ENCODE results near the gene DEXI.

DEXI gene

GRCh38 chr16:10981697-10982216, 39.5 kb upstream of the DEXI start:
- no peak overlapping the region for H3K4me3 ChIP-seq (ENCODE audit: insufficient read depth, low read depth, low read length)
- 80% methylated on average over 4 of the region's 4 CpGs for WGBS, 2 experiments
- H3K36me3 ChIP-seq (ENCODE audit: control insufficient read depth, insufficient read depth, low read length), result no peaks in the 10 kb centered on the region
- H3K4me1 ChIP-seq (ENCODE audit: control insufficient read depth, insufficient read depth, low read length), result peaks cover 2% of the 10 kb centered on the region
- H3K27me3 ChIP-seq (ENCODE audit: control insufficient read depth, insufficient read depth, low read length, poor library complexity, severe bottlenecking), result no peaks in the 10 kb centered on the region
- H3K27ac ChIP-seq (ENCODE audit: insufficient read depth, low read depth, low read length, poor library complexity, severe bottlenecking), result no peak overlapping the region
- H3K9me3 ChIP-seq (ENCODE audit: control insufficient read depth, low read length), result no peaks in the 10 kb centered on the region

GRCh38 chr16:10980813-10981212, 38.5 kb upstream of the DEXI start:
- H3K36me3 ChIP-seq (ENCODE audit: control insufficient read depth, insufficient read depth, low read length), result no peaks in the 10 kb centered on the region
- peaks cover 2% of the 10 kb centered on the region for H3K4me1 ChIP-seq (ENCODE audit: control insufficient read depth, insufficient read depth, low read length)
- H3K4me3 ChIP-seq (ENCODE audit: insufficient read depth, low read depth, low read length), result no peak overlapping the region
- no peaks in the 10 kb centered on the region for H3K27me3 ChIP-seq (ENCODE audit: control insufficient read depth, insufficient read depth, low read length, poor library complexity, severe bottlenecking)
- H3K9me3 ChIP-seq (ENCODE audit: control insufficient read depth, low read length), result no peaks in the 10 kb centered on the region
- 94 to 96% methylated on average over 3 of the region's 3 CpGs for WGBS, 2 experiments
- H3K27ac ChIP-seq (ENCODE audit: insufficient read depth, low read depth, low read length, poor library complexity, severe bottlenecking), result no peak overlapping the region

- no peaks in the 10 kb centered on the region for H3K27me3 ChIP-seq (ENCODE audit: control insufficient read depth, insufficient read depth, low read length, poor library complexity, severe bottlenecking)
- no peaks in the 10 kb centered on the region for H3K36me3 ChIP-seq (ENCODE audit: control insufficient read depth, insufficient read depth, low read length)
- H3K4me1 ChIP-seq (ENCODE audit: control insufficient read depth, insufficient read depth, low read length), result peaks cover 2% of the 10 kb centered on the region
- H3K9me3 ChIP-seq (ENCODE audit: control insufficient read depth, low read length), result no peaks in the 10 kb centered on the region
- no peak overlapping the region for H3K4me3 ChIP-seq (ENCODE audit: insufficient read depth, low read depth, low read length)
- WGBS, 2 experiments, result 90 to 92% methylated on average over 18 to 19 of the region's 19 CpGs
- H3K27ac ChIP-seq (ENCODE audit: insufficient read depth, low read depth, low read length, poor library complexity, severe bottlenecking), result no peak overlapping the region
Measured at GRCh38 chr16:10979717-10980601, 37.7 kb upstream of the DEXI start.

- H3K4me1 ChIP-seq (ENCODE audit: control insufficient read depth, insufficient read depth, low read length), result peaks cover under 1% of the 10 kb centered on the region
- no peaks in the 10 kb centered on the region for H3K27me3 ChIP-seq (ENCODE audit: control insufficient read depth, insufficient read depth, low read length, poor library complexity, severe bottlenecking)
- no peak overlapping the region for H3K27ac ChIP-seq (ENCODE audit: insufficient read depth, low read depth, low read length, poor library complexity, severe bottlenecking)
- H3K4me3 ChIP-seq (ENCODE audit: insufficient read depth, low read depth, low read length), result no peak overlapping the region
- H3K9me3 ChIP-seq (ENCODE audit: control insufficient read depth, low read length), result no peaks in the 10 kb centered on the region
- H3K36me3 ChIP-seq (ENCODE audit: control insufficient read depth, insufficient read depth, low read length), result no peaks in the 10 kb centered on the region
- WGBS, 2 experiments, result 88% methylated on average over 14 of the region's 14 CpGs
Measured at GRCh38 chr16:10978871-10979446, 36.7 kb upstream of the DEXI start.

GRCh38 chr16:10978124-10978523, 35.9 kb upstream of the DEXI start:
- 86 to 89% methylated on average over 6 of the region's 6 CpGs for WGBS, 2 experiments
- no peaks in the 10 kb centered on the region for H3K4me1 ChIP-seq (ENCODE audit: control insufficient read depth, insufficient read depth, low read length)
- H3K27me3 ChIP-seq (ENCODE audit: control insufficient read depth, insufficient read depth, low read length, poor library complexity, severe bottlenecking), result no peaks in the 10 kb centered on the region
- H3K36me3 ChIP-seq (ENCODE audit: control insufficient read depth, insufficient read depth, low read length), result peaks cover 1% of the 10 kb centered on the region
- H3K9me3 ChIP-seq (ENCODE audit: control insufficient read depth, low read length), result no peaks in the 10 kb centered on the region
- H3K4me3 ChIP-seq (ENCODE audit: insufficient read depth, low read depth, low read length), result no peak overlapping the region
- H3K27ac ChIP-seq (ENCODE audit: insufficient read depth, low read depth, low read length, poor library complexity, severe bottlenecking), result no peak overlapping the region

- no peak overlapping the region for H3K27ac ChIP-seq (ENCODE audit: insufficient read depth, low read depth, low read length, poor library complexity, severe bottlenecking)
- WGBS, 2 experiments, result 55 to 64% methylated on average over 3 of the region's 3 CpGs
Measured at GRCh38 chr16:10976634-10977033, 34.4 kb upstream of the DEXI start.

GRCh38 chr16:10972819-10973464, 30.7 kb upstream of the DEXI start:
- H3K4me3 ChIP-seq (ENCODE audit: insufficient read depth, low read depth, low read length), result no peak overlapping the region

More at GRCh38 chr16:10976634-10977033, 34.4 kb upstream of the DEXI start:
- Histone ChIP-seq H3K36me3 (ENCODE audit: control insufficient read depth, insufficient read depth, low read length) (peaks cover 5% of the 10 kb centered on the region), H3K4me3 (ENCODE audit: insufficient read depth, low read depth, low read length) (no peak overlapping the region), H3K4me1 (ENCODE audit: control insufficient read depth, insufficient read depth, low read length) (no peaks in the 10 kb centered on the region), H3K9me3 (ENCODE audit: control insufficient read depth, low read length) (no peaks in the 10 kb centered on the region), H3K27me3 (ENCODE audit: control insufficient read depth, insufficient read depth, low read length, poor library complexity, severe bottlenecking) (no peaks in the 10 kb centered on the region)

GRCh38 chr16:10972108-10972818, 30.0 kb upstream of the DEXI start:
- H3K27me3 ChIP-seq (ENCODE audit: control insufficient read depth, insufficient read depth, low read length, poor library complexity, severe bottlenecking), result no peaks in the 10 kb centered on the region
- H3K4me3 ChIP-seq (ENCODE audit: insufficient read depth, low read depth, low read length), result no peak overlapping the region
- WGBS, 2 experiments, result 86 to 87% methylated on average over 4 of the region's 4 CpGs
- no peak overlapping the region for H3K27ac ChIP-seq (ENCODE audit: insufficient read depth, low read depth, low read length, poor library complexity, severe bottlenecking)
- no peaks in the 10 kb centered on the region for H3K9me3 ChIP-seq (ENCODE audit: control insufficient read depth, low read length)
- no peaks in the 10 kb centered on the region for H3K4me1 ChIP-seq (ENCODE audit: control insufficient read depth, insufficient read depth, low read length)
- H3K36me3 ChIP-seq (ENCODE audit: control insufficient read depth, insufficient read depth, low read length), result peaks cover 5% of the 10 kb centered on the region

More at GRCh38 chr16:10972819-10973464, 30.7 kb upstream of the DEXI start:
- Histone ChIP-seq H3K27me3 (ENCODE audit: control insufficient read depth, insufficient read depth, low read length, poor library complexity, severe bottlenecking) (no peaks in the 10 kb centered on the region), H3K4me1 (ENCODE audit: control insufficient read depth, insufficient read depth, low read length) (no peaks in the 10 kb centered on the region), H3K36me3 (ENCODE audit: control insufficient read depth, insufficient read depth, low read length) (peaks cover 5% of the 10 kb centered on the region), H3K9me3 (ENCODE audit: control insufficient read depth, low read length) (no peaks in the 10 kb centered on the region), H3K27ac (ENCODE audit: insufficient read depth, low read depth, low read length, poor library complexity, severe bottlenecking) (no peak overlapping the region)
- 95 to 96% methylated on average over 12 of the region's 12 CpGs for WGBS, 2 experiments

- WGBS, 2 experiments, result 36 to 42% methylated on average over 3 of the region's 3 CpGs
- H3K27ac ChIP-seq (ENCODE audit: insufficient read depth, low read depth, low read length, poor library complexity, severe bottlenecking), result no peak overlapping the region
Measured at GRCh38 chr16:10971560-10971961, 29.3 kb upstream of the DEXI start.

More at GRCh38 chr16:10971560-10971961, 29.3 kb upstream of the DEXI start:
- no peaks in the 10 kb centered on the region for H3K4me1 ChIP-seq (ENCODE audit: control insufficient read depth, insufficient read depth, low read length)
- peaks cover 5% of the 10 kb centered on the region for H3K36me3 ChIP-seq (ENCODE audit: control insufficient read depth, insufficient read depth, low read length)
- H3K9me3 ChIP-seq (ENCODE audit: control insufficient read depth, low read length), result no peaks in the 10 kb centered on the region
- no peak overlapping the region for H3K4me3 ChIP-seq (ENCODE audit: insufficient read depth, low read depth, low read length)
- no peaks in the 10 kb centered on the region for H3K27me3 ChIP-seq (ENCODE audit: control insufficient read depth, insufficient read depth, low read length, poor library complexity, severe bottlenecking)
